Renal cortex interstitium (tissue), 11 donors: ENCODE data around the gene TPST1. TPM values are rescaled to one million over a fixed set of nuclear protein-coding genes. Genes with fewer than 3 reads are reported as not detected.
"Not testable (repeated sequence)": the region's sequence is repeated elsewhere in the genome, so short reads cannot be mapped to it uniquely, and the experiment has no call there.

Experiments
- DNase-seq, 11 donors: peaks; one replicate each; pipeline ENCODE4 v3.0.0-alpha.2; 2013; ENCODE audit warnings: low read depth in 9 of 11, low spot score in 4 of 11; ENCODE audit errors: extremely low read depth in 1 of 11
- polyA plus RNA-seq, 3 donors: library from polyadenylated mRNA; unstranded; fragments of 120-200 nt; gene quantifications; one replicate each; pipeline ENCODE4 v1.2.1, GENCODE V29; 2013; ENCODE audit not compliant: insufficient read length in 3 of 3

TPST1 gene
- polyA plus RNA-seq, 3 donors, result 40.8 to 43.6 (median 41.8) TPM

GRCh38 chr7:66307591-66308215 is 102.6 kb downstream of the TPST1 start:
- no peak for DNase-seq

DNA sequence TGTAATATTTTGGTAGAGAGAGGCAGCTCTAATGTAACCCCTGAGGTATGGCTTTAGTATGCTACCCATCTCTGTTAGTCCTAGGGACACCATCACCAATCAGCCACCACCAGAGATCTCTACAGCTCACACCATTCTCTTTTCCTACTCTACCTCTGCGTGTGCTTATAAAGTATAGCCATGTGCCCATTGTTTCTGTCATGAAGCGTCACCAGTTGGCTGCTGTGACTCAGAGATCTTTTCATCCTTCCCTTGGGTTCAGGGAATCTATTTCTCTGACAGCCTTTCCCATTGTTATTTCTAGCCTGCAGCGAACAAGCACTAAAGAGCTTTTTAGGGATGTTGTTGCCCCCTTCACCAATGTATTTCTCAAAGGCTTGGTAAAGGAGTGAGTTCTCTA is 103.3 kb downstream of the TPST1 start:
- DNase-seq, result no peak

DNA sequence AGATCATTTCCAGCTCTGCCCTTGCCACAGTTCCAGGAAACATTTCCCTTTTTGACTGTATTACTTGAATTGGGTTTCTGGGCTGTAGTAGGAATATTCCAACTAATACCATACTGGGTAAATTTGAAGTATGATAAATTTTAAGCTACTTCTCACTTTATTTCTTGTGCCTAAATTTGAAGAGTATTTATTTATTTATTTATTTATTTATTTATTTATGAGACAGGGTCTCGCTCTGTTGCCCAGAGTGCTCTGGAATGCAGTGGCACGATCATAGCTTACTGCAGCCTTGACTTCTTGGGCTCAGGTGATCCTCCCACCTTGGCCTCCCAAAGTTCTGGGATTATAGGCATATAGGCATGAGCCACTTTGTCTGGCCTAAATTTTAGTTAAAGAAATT is 105.5 kb downstream of the TPST1 start:
- DNase-seq, result no peak

DNA sequence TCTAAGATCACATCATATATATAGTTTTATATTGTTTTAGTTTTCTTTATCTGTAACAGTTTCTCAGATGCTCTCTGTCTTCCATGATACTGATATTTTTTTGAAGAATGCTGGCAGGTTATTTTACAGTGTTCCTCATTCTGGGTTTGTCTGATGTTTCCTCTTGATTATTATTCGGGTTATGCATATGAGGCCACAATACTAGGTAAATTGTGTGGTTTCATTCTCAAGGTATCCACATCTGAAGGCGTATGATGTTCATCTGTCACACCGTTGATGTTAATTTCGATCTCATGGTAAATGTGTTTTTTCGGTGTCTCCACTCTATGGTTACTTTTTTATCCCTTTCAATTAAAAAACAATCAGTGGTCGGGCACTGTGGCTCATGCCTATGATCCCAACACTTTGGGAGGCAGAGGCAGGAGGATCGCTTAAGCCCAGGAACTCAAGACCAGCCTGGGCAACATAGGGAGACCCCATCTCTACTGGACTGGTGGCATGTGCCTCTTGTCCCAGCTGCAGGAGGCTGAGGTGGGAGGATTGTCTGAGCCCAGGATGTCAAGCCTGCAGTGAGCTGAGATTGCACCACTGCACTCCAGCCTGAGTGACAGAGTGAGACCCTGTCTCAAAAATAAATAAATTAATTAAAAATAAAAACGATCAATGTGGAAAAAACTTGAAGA is 108.9 kb downstream of the TPST1 start:
- no peak for DNase-seq

DNA sequence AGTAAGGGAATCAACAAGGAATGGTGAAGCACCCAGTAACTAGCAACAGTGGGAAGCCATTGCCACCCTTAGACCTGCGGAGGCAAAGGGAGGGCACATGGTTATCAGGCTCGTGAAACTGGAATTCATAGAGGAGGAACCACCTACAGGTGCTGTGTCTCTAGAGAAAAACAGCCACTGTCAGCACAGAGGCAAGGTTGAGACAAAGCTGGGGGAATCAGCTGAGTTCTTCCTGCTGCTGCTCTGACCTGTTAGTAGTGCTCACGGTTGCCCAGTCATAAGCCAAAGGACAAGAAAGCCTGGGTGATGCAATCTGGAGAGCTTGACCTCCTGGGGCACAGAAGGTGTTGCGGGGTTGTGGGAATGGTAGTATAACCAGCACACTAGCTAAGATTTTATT is 110.1 kb downstream of the TPST1 start:
- no peak for DNase-seq

DNA sequence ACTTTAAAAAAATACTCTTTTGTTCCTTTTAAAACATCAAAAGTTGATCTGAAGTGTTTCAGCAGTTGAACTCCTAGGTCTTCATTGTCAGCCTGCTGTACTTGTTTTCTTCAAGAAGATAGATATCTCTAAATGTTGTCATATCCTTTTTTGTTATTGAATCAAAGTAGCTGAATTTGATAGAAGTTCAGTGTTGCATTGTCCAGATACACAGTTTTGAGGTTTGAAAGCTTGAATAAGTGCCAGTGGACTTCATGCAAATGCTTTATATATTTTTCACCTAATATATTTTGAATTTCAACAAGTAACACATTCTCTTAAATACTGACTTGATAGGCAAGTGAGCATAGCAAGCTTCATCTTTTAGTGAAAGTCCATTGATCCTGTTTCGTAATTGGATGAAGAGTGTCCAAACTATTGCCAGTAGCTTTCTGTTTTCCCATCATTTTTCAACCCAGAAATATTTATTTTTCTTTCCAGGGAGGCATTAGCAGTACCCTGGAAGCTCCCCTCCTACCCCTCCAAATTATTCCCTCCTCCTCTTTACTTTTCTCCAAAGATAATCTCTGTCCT is 114.4 kb downstream of the TPST1 start:
- no peak for DNase-seq

DNA sequence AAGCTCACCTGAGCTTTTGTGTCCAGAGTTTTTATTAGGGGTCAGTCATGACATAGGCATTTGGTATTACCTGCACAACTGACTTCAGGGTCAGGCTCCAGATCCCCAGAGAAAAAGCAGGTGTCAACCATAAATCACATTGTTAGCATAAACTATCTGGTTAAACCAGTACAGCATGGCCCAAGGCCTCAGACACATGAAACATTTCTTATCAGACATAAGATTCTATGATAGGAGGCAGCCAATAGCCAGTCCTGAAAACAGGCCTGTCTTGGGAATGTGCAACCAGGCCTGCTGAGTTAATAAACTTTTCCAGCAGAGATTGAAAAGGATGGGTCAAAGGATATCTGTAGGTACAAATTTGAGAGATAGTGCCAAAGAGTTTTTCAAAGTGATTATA is 116.1 kb downstream of the TPST1 start:
- DNase-seq, result no peak

GRCh38 chr7:66323114-66323796 is 118.1 kb downstream of the TPST1 start:
- no peak for DNase-seq

GRCh38 chr7:66324985-66325384 is 119.9 kb downstream of the TPST1 start:
- DNase-seq, result not testable (repeated sequence)

GRCh38 chr7:66326501-66327215 is 121.5 kb downstream of the TPST1 start:
- DNase-seq, result peak in 3 of 11 donors; percentile 31 to 44 (median 42)

DNA sequence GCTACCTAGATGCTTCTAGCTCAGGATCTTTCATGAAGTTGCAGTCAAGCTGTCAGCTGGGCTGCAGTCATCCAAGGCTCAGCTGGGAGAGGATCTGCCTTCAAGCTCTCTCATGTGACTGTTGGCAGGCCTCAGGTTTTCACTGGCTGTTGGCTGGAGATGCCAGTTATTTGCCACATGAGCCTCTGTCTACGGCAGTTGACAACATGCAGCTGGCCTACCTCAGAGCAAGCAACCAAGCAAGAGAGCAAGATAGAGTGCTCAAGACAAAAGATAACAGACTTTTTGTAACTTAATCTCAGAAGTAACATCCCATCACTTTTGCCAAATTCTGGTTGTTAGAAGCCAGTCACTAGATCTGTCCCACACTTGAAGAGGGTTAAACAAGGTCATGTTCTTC is 125.8 kb downstream of the TPST1 start:
- peak in 9 of 11 donors; percentile 38 to 81 (median 60) for DNase-seq

DNA sequence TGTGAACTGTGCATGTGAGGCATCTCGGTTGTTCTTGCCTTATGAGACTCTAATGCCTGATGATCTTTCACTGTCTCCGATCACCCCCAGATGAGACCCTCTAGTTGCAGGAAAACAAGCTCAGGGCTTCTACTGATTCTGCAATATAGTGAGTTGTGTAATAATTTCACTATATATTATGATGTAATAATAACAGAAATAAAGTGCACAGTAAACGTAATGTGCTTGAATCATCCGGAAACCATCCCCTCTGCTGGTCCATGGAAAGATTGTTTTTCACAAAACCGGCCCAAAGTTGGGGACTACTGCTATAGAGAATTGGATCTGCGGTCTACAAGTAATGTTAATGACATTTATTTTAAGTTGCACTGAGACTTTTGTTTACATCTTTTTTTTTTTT is 126.7 kb downstream of the TPST1 start:
- no peak for DNase-seq

DNA sequence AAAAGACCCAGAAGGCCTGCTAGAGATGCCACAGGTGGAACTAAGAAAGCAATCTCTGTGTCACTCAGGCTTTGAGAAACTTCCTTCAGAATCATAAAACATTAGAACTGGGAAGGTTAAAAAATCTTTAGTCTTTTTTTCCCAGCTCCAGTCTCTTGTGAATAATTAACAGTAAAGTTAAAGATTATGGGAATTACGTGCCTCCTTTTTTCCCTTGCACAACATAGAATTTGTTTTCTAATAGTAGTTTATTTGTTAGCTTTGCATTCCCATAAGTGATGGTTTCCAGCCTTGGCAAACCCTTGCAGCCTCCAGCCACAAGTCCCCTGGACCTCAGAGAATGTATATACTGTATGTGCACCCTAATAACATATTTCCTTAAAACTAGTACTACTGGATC is 128.3 kb downstream of the TPST1 start:
- peak in 1 of 11 donors; percentile 53 for DNase-seq

- no peak for DNase-seq
Measured at GRCh38 chr7:66335318-66335717, 130.2 kb downstream of the TPST1 start.

GRCh38 chr7:66336760-66337159 is 131.6 kb downstream of the TPST1 start:
- no peak for DNase-seq

- no peak for DNase-seq
Measured at GRCh38 chr7:66339141-66339540, 134.0 kb downstream of the TPST1 start.

DNA sequence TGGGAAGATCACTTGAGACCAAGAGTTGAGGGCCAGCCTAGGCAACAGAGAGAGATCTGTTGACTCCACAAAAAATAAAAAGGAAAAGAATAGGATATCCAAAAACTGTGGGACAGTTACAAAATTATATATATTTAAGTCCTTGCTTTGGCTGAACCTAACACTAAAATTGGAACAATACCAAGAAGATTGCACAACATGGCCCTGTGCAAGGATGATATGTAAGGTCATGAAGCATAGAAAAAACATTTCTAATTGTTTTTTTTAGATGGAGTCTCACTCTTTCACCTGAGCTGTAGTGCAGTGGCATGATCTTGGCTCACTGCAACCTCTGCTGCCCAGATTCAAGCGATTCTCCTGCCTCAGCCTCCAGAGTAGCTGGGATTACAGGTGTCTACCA is 139.0 kb downstream of the TPST1 start:
- DNase-seq, result no peak

GRCh38 chr7:66348531-66348930 is 143.4 kb downstream of the TPST1 start:
- no peak for DNase-seq

DNA sequence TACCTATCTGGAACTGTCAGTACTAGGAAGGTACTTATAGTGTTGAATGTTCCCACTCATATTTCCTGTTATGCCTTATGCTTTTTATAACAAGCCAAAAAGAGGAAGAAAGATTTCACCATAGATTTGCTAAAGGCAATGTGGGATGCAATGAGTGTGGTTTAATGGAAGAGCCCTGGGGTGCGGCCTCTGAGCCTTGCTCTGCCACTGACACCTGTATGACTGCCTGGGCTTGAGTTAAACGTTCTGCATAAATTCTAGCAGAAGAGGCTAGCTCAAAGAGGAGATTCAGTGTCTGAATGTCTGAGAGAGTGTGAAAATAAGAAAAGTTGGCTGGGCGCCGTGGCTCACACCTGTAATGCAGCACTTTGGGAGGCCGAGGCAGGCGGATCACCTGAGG is 143.8 kb downstream of the TPST1 start:
- no peak for DNase-seq
